ENCODE data around the gene CD300LG.

Gene CD300LG

DNA sequence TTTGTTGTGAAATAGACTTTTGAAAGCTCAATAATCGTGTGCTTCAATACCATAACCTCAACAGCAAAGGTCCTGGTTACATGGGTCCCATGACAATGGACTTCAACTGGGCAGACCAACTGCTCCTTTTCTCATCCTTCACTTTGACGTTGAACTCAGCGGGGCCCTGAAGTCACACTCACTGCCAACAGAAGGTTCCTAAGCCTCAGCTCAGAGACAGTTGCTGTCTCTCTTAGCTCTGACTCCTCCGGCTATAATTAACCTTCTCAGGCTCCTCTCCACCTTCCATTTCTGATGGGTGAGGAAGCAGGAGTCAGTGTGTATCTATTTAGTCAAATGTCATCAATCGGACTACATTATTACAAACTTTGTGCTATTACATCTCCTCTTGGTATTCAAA is 37.9 kb upstream of the CD300LG start:
- TF ChIP-seq, protein P1, sequence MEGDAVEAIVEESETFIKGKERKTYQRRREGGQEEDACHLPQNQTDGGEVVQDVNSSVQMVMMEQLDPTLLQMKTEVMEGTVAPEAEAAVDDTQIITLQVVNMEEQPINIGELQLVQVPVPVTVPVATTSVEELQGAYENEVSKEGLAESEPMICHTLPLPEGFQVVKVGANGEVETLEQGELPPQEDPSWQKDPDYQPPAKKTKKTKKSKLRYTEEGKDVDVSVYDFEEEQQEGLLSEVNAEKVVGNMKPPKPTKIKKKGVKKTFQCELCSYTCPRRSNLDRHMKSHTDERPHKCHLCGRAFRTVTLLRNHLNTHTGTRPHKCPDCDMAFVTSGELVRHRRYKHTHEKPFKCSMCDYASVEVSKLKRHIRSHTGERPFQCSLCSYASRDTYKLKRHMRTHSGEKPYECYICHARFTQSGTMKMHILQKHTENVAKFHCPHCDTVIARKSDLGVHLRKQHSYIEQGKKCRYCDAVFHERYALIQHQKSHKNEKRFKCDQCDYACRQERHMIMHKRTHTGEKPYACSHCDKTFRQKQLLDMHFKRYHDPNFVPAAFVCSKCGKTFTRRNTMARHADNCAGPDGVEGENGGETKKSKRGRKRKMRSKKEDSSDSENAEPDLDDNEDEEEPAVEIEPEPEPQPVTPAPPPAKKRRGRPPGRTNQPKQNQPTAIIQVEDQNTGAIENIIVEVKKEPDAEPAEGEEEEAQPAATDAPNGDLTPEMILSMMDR (IDR thresholded peaks at IDR 0.05; ENCODE audit: extremely low read depth, missing control alignments) = no peak

DNA sequence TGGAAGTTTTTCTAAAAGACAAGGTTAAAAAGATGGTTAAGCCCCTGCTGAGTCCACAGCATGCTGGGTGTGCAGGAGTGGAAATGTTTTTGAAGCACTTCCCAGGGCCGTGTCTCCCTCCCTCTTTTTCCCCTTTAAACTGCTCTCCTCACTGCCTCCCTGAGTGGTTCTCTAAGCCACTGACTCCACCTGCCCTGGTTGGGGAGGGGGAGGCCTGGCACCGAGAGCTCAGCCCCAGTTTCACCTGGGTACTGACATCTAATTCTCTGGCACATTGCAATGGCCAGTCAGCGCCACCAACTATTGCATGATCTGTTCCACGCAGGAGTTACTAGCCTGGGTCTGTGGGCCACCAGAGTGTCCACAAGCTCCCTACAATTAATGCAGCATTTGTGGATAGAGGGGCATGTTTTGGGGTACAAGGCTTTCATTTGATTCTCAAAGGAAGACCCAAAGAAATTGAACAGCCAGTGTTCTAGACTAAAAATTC is 36.7 kb upstream of the CD300LG start:
- no peak for DNase-seq (ENCODE audit: low spot score)

More for the DNA sequence above, 37.9 kb upstream of the CD300LG start:
- no peak for DNase-seq (ENCODE audit: low spot score)

DNA sequence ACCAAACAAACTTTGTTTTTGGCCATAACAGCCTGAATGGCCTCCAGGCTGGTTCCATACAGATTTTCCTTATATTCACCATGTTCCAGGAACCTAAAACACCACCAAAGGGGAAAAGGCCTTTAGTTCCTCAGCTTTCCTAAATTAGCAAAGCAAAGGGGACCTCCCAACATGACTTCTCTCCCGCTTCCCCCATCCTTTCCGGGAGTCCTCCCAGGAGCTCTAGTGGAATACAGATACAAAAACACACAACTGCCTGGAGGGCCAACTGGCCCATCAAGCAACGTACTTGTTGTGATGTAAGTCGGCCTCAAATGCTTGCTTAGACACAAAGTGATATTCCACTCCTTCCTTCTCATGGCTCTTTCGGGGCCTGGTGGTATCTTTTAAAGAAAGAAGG is 36.2 kb upstream of the CD300LG start:
- TF ChIP-seq, protein P1 (IDR thresholded peaks at IDR 0.05; ENCODE audit: extremely low read depth, missing control alignments) = no peak
- no peak for DNase-seq (ENCODE audit: low spot score)

More for the DNA sequence above, 36.7 kb upstream of the CD300LG start:
- TF ChIP-seq, protein P1 (IDR thresholded peaks at IDR 0.05; ENCODE audit: extremely low read depth, missing control alignments) = no peak

DNA sequence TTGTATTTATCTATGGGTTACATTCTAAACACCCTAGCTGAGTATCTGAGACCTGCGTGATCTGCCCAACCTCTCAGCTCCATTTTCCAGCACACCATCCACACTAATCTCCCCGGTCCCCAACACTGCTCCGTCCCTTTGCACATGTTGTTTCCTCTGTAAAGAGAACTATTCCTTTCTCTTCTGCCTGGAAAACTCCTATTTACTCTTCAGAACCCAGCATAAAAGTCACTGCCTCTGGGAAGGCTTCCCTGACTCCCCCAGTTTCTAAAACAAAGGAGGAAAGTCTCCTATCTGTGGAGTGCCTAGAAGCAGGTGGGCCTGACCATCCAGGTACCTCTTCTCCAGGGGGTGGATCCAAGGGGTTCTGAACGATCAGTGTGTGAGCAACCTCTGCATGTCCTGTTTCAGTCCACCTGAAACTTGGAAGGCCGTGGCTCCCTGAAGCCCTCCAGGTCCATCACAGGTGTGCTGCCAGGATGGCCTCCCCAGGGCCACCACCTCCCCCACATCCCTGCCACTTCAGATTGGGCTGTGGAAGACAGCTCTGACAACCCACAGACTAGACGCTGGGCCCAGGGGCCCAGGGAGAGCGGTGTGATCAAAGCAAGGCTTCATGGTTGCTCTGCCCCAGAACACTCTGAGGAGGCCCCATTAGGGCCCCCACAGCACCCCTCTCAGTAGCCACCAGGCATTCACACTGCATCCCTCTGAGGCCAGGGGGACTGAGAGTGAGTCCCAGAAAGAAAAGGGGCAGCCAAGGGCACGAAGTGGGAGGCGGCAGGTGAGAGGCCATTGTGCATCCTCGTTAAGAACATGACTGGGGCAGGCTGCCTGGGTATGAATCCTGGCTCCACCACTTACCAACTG is 34.3 kb upstream of the CD300LG start:
- TF ChIP-seq, protein P1 (IDR thresholded peaks at IDR 0.05; ENCODE audit: extremely low read depth, missing control alignments) = no peak
- no peak for DNase-seq (ENCODE audit: low spot score)

DNA sequence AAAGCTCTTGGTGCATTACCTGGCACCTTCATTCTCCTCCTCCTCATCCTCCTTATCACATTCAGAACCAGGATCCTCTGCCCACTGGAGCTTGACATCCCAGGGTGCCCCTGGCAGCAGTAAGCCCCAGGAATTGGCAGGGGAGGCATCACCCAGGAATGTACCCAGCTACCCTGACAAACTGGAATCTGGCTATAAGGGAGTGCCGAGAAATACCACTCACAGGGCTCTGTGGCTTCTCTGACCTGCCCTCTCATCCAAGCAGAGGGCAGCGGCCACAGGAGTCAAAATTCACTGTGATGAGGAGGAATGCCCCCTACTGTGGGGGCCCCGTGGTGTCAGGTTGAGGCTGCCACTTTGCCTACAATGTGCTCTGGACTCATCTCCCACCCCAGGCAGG is 33.6 kb upstream of the CD300LG start:
- TF ChIP-seq, protein P1 (IDR thresholded peaks at IDR 0.05; ENCODE audit: extremely low read depth, missing control alignments) = no peak
- no peak for DNase-seq (ENCODE audit: low spot score)

DNA sequence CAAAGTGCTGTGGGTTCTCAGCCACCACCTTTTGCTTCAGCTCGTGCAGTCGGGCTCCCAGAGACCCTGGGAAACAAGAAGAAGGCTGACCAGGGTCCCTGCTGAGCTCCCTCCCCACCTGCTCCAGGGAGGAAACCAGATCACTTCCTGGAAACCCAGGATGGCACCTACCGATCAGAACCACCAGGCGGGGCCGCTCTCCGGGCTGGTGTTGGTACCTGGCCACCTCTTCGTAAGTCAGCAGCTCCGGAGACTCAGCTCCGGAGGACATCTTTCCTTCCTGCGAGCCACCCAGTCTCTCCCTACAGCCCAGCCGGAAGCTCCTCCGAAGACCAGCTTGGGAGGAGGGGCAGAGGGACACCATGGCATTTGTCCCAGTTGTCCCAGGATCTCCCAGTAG is 33.0 kb upstream of the CD300LG start:
- TF ChIP-seq, protein P1 (IDR thresholded peaks at IDR 0.05; ENCODE audit: extremely low read depth, missing control alignments) = no peak
- DNase-seq (ENCODE audit: low spot score) = no peak

DNA sequence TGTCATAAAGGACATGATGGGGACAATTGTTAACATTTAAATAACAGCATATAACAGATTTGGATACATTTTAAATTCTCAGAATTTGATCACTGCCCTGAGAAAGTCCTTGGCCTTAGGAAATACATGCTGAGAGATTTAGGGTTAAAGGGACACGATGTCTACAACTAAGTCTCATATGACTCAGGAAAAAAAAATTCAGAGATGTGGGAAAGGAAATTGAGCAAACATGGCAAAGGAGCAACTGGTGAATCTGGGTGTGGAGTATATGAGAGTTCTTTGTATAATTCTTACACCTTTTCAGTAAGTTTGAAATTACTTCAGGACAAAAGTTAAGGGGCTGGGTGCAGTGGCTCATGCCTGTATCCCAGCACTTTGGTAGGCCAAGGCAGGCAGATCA is 32.3 kb upstream of the CD300LG start:
- TF ChIP-seq, protein P1 (IDR thresholded peaks at IDR 0.05; ENCODE audit: extremely low read depth, missing control alignments) = no peak
- DNase-seq (ENCODE audit: low spot score) = no peak

All from GM20000 (cell line).